ENCODE data around the gene ZPR1.
"Not testable (repeated sequence)": the region's sequence is repeated elsewhere in the genome, so short reads cannot be mapped to it uniquely, and the experiment has no call there.

ZPR1 gene

GRCh38 chr11:116792144-116792868 lies 4.5 kb upstream of the ZPR1 start:
- no peak for DNase-seq

- no peak for DNase-seq
These were observed 4.0 kb upstream of the ZPR1 start, which contains the start of gene APOA5 for GRCh38 chr11:116791813-116792143. TSS of gene APOA5 (minus strand) at chr11:116791879. CDS start at chr11:116791860, 19 bp downstream.

DNA sequence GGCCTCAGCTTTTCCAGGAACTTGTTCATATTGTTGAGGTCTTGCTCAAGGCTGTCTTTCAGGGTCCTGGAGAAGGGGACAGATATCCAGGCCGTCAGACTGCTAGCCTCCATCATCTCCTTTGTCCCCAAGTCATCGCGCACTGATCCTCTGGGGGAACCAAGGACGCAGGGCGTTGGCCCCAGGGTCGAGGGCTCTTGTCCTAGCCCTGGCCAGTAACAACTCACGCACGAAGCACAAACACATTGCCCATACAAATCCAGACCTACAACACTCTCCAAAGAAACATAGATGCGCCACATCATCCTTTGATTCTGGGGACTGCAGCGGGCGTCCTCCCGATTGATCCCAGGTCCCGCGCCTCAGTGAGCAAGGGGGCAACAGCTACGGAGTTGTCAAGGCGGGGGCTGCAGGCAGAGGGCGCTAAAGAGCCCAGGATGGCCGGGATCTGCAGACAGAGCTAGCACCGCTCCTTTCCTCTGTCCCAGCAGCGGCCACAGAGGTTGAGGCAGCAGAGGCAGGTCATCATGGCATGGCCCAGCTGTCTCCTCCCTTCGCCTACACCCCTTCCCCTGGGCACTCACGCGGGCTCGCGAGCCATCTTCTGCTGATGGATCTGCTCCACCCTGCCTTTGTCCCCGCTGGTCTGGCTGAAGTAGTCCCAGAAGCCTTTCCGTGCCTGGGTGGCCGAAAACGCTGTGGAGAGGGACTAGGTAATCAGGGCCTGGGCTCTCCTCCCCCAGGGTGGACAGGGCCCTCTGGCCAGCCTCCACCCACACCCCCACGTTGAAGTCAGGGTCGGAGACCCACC lies 3.4 kb upstream of the ZPR1 start:
- DNase-seq: no peak

- DNase-seq: no peak
These were observed 2.6 kb upstream of the ZPR1 start for GRCh38 chr11:116790167-116791001.

GRCh38 chr11:116788975-116789374 lies 1.2 kb upstream of the ZPR1 start:
- no peak for DNase-seq

DNA sequence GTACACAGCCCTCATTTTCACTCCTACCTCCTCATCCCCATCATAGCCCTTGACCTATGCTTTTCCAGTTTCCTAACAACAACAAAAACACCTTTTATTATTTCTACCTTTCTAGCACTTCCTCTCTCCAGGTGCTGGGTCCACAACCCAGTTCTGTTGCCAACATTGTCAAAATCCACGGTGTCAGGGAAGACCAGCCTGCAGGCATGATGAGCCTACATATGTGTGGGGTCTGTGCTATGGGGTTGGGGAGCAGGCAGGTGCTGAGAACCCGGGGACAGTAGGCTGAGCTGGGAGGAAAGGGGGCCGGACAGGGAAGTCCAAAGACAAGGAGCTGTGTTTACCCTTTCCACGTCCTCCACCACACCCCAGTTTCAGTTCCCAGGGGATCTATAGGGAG lies 711 bp upstream of the ZPR1 start:
- DNase-seq: no peak

GRCh38 chr11:116787436-116787785 lies 412 bp downstream of the ZPR1 start:
- DNase-seq: no peak

GRCh38 chr11:116786966-116787365 lies 857 bp downstream of the ZPR1 start:
- DNase-seq: no peak

DNA sequence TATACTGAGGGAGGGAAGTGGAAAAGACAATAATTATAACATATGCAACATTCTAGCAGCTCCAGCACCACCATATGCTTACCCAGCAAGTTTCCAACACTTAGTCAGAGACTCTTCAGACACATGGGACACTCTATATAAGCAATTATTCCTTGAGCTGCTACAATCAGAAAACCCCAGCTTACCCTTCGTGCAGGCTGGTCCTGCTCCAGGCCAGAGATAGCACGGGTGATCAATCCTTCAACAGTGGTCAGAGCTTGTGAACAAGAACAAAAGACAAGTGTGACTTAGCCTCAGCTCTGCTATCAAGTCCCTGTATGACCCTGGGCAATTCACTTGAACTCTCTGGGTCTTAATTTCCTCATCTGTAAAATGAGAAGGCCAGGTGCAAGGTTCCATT lies 1.5 kb downstream of the ZPR1 start:
- DNase-seq: no peak

GRCh38 chr11:116782728-116783127 lies 5.1 kb downstream of the ZPR1 start:
- no peak for DNase-seq

DNA sequence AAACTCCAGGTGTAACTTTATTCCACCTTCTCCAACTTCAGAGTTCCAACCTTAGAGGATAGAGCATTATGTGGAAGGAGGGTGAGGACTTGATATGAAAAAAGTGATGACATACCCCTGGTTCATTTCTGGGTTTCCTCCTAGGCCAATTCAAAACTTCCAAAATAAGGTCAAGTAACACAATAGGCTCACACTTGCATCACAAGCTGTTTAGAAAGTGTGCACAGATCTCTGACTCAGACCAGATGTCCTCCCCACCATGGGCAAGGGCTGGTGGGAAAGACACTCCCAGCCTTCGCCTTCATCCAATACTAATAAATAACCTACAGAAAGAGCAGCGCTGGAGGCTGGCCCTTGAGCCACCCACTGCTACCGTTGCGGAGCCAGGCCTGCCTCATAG lies 9.3 kb downstream of the ZPR1 start:
- DNase-seq: no peak

DNA sequence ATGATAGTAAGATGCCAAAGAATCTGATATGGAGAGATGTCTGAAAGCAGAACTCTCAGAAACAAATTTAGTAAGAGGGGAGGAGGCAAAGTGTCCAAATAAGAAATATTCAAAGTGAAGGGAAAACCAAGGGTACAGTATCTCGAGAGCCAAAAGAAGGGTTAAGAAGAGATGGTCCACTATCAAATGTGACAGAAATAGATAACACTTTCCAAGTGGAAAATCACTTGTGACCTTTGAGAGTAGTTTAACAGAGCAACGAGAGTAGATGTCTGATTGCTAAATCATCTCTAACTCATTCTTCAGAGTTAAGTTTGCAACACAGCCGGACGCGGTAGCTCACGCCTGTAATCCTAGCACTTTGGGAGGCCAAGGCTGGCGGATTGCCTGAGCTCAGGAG lies 10.8 kb downstream of the ZPR1 start:
- no peak for DNase-seq

DNA sequence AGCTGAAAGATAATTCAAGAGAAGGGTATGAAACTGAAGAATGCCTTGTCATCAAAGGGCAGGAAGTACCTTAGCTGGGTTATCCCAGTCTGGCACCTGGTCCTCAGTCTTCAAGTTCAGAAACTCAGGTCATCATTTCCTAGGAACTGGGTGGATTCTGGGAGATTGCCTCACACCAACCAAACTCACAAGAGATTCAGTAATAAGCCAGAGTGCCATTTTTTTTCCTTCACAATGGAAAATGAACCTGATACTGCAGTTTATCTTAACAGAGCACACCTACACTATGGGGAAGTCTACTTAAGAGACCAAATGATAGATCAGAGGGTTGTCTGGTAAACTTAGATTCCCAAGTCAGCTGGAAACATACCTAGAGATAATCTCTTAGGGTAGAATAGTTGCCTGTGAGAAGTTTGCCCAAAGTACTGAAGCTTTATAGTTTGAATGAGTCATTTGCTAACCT lies 11.3 kb downstream of the ZPR1 start:
- no peak for DNase-seq

DNA sequence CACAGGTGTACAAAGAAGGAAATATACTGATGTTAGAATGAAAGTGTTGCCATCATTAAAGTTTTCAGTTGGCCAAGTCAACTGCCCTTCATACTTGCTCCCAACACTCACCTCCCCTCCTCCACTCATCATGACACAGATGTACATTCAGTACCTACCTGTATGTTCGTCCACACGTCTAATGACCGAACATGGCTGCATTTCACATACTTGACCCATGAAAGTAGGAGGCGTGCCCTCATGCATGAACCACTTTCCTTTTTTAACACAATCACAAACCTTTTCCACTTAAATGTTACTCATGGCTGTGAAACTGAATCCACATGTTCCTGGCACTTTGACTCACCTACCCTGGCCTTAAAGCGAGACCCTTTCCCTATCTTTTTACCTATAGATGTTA lies 11.8 kb downstream of the ZPR1 start:
- no peak for DNase-seq

DNA sequence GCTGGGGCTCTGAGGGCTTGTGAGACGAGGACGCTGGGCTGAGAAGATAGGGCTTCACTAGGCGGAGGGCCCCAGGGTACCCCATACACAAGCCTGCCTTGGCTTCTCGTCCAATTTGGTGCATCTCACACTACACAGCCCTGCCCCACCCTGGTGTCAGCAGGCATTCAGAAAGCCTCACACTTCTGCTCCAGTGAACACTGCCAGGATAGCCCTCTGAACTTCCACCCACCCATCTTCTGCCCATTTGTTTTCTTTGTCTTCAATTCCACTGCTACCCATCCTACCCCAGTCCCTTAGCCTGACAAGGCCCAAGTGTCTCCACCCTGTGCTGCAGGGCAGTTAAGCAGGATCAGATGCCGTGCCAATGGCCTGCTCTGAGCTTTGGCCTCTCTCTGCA lies 13.2 kb downstream of the ZPR1 start:
- DNase-seq: no peak

- DNase-seq: peak; percentile 23
These were observed 14.4 kb downstream of the ZPR1 start for GRCh38 chr11:116773203-116774097.

DNA sequence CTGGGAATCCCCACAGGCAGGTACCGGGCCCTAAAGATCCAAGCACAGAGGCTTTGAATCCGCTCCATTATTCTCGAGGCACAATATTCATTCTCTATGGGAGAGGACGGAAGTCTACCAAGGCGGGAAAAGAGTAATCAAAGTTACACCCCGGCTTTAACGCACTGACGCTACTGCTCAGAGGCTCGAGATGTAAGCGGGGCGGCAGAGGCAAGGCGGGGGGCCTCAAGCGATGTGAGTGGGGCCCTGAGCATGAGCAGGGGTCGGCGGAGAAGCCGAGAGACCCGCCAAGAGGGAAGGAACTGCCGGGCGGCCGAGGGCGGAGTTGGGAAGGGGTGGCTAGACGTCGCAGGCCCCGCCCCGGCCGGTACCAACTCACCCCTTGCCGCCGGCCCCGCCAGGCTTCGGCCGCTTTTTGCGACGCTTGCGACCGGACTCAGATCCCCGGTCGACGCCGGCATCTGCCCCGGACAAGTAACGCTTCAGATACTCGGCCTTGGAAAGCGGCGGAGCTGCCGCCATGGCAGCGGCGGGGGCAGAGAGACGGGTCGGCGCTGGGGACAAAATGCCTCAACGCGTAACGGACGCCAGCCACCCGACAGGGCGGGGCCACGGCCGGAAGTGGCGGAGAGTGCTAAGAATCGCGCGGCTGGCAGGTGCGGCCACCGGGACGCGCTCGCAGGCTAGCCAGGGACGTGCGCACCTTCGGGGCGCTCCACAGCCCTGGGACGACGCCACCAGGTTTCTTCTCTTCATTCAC lies 15.2 kb downstream of the ZPR1 start, which contains the start of gene BUD13:
Gene BUD13, minus strand, starts transcription at position 545 of the 760 bp plus-strand sequence. Its CDS starts 23 bp downstream, at position 522.
- peak; percentile 10 for DNase-seq

DNA sequence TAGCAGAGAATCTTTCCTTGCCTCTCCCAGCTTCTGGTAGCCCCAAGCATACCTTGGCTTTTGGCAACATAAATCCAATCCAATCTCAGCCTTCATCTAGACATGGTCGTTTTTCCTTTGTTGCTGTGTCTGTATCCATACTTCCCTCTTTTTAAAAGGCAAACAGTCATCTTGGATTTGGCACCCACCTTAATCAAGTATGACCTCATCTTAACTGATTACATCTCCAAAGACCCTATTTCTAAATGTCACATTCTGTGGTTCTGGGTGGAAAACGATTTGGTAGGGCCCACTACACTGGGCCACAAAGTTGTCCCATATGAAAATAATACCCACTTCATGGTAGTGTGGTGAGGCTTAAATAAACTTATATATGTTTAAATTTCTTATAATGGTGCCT lies 15.9 kb downstream of the ZPR1 start:
- DNase-seq: no peak

DNA sequence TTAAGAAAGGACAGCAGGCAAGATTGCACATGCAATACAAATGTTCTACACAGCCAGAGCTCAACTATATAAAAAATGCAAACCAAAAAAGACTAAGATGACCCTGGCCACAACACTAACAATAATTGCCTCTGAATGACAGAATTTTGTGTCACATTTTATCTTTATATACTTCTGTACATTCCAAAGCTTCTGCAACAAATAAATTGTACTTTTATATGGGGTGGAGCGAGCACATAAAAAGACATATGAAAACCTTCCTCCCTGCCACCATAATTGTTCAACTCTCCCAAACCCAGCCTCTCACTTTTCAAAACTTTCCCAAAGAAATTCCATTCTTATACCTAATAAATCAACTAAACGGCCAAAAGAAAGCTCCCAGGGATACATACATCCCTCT lies 25.7 kb downstream of the ZPR1 start:
- DNase-seq: no peak

DNA sequence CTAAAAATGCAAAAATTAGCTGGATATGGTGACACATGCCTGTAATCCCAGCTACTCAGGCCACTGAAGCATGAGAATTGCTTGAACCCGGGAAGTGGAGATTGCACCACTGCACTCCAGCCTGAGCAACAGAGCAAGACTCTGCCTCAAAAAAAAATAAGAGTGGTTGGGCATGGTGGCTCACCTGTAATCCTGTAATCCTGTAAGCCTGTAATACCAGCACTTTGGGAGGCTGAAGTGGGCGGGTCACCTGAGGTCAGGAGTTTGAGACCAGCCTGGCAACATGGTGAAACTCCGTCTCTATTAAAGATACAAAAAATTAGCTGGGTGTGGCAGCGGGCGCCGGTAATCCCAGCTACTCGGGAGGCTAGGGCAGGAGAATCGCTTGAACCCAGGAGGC lies 31.8 kb downstream of the ZPR1 start:
- DNase-seq: not testable (repeated sequence)

- no peak for DNase-seq
These were observed 37.6 kb downstream of the ZPR1 start for GRCh38 chr11:116750070-116750718.

Data from SIG-M5 (cell line).